ENCODE results near the gene FXR1. TPM values are rescaled to one million over a fixed set of nuclear protein-coding genes. Genes with fewer than 3 reads are reported as not detected.

FXR1 gene
- total RNA-seq, 6 experiments from 2014 or later: 41.5 to 88.5 (median 46.8) TPM

DNA sequence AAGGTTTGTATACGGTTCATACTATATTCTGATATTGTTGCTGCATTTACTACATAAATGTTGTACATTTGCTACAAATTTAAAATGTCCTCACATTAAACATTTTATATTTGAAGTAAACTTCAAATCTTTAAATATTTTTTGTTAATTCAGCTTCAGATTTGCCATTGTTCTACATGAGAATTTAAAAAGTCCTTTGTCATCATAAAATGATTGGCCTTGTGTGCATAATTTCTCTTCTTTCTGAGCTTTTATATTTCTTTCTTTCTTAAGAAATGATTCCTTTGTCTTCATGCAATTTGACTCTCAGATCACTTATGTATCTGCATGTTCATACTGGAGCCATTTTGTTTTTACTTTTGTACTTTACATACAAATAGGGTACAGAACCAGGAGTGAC lies 49.1 kb downstream of the FXR1 start:
- no peaks in the 10 kb centered on the region for H3K9me3 ChIP-seq
- TF ChIP-seq, protein P1, sequence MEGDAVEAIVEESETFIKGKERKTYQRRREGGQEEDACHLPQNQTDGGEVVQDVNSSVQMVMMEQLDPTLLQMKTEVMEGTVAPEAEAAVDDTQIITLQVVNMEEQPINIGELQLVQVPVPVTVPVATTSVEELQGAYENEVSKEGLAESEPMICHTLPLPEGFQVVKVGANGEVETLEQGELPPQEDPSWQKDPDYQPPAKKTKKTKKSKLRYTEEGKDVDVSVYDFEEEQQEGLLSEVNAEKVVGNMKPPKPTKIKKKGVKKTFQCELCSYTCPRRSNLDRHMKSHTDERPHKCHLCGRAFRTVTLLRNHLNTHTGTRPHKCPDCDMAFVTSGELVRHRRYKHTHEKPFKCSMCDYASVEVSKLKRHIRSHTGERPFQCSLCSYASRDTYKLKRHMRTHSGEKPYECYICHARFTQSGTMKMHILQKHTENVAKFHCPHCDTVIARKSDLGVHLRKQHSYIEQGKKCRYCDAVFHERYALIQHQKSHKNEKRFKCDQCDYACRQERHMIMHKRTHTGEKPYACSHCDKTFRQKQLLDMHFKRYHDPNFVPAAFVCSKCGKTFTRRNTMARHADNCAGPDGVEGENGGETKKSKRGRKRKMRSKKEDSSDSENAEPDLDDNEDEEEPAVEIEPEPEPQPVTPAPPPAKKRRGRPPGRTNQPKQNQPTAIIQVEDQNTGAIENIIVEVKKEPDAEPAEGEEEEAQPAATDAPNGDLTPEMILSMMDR (IDR thresholded peaks at IDR 0.05): no peak
- TF ChIP-seq POLR2A (IDR thresholded peaks at IDR 0.05): no peak
- no peak for DNase-seq
- peaks cover 0 to 93% (median 14%) of the 10 kb centered on the region in 4 donors for H3K36me3 ChIP-seq
- no peak for ATAC-seq
- H3K4me3 ChIP-seq: no peak overlapping the region
- no peaks in the 10 kb centered on the region for H3K4me1 ChIP-seq
- intact Hi-C loops (cut with DNase I): no loop called here
- no peaks in the 10 kb centered on the region for H3K27me3 ChIP-seq
- H3K27ac ChIP-seq: no peak overlapping the region
- 100% methylated on average over 1 of the region's 1 CpG for WGBS (ENCODE audit: insufficient coverage, low coverage, low lambda C conversion rate, missing lambda C conversion rate)

DNA sequence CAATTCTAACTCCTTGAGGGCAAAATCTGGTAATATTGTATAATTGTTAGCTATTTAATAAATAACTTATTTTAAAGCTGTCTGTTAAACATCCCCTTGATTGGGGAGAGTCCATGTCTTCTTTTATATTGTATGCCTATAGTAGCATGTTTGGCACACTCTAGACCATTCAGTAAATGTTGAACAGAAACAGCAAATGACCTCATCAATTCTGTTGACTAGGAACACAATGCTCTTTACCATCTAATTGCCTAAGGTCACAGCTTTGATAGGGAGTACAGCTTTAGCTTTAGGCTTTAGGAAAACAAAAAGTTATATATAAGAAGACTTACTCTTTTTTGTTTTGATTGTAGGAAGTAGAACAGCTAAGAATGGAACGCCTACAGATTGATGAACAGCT lies 50.1 kb downstream of the FXR1 start:
- no peak for ATAC-seq
- no peak overlapping the region for H3K4me3 ChIP-seq
- WGBS (ENCODE audit: insufficient coverage, low coverage, low lambda C conversion rate, missing lambda C conversion rate): 100% methylated on average over 1 of the region's 1 CpG
- no peak for DNase-seq
- intact Hi-C loops (cut with DNase I): no loop called here
- TF ChIP-seq, protein P1 (IDR thresholded peaks at IDR 0.05): no peak
- no peak for TF ChIP-seq POLR2A (IDR thresholded peaks at IDR 0.05)
- H3K27me3 ChIP-seq: no peaks in the 10 kb centered on the region
- no peaks in the 10 kb centered on the region for H3K9me3 ChIP-seq
- H3K27ac ChIP-seq: no peak overlapping the region
- H3K4me1 ChIP-seq: no peaks in the 10 kb centered on the region
- H3K36me3 ChIP-seq: peaks cover 0 to 91% (median 12%) of the 10 kb centered on the region in 4 donors

DNA sequence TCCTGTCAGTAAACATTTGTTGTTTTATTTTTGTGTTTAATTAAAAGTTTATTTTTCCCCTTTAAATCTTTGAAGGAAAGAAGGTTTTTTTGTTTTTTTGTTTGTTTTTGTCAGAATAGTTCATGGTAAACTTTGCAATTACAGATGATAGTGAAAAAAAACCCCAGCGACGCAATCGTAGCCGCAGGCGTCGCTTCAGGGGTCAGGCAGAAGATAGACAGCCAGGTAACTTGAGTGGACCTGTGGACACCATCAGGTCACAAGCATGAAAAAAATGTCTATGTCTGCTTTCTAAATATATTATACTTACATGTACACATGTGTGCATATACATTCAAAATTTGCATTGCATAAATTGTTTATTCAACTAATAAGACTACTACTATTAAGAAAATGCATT lies 58.5 kb downstream of the FXR1 start:
- no peaks in the 10 kb centered on the region for H3K4me1 ChIP-seq
- DNase-seq: no peak
- H3K9me3 ChIP-seq: no peaks in the 10 kb centered on the region
- H3K36me3 ChIP-seq: peaks cover 0 to 54% (median 19%) of the 10 kb centered on the region in 4 donors
- no peaks in the 10 kb centered on the region for H3K27me3 ChIP-seq
- no peak overlapping the region for H3K27ac ChIP-seq
- intact Hi-C loops (cut with DNase I): no loop called here
- no peak overlapping the region for H3K4me3 ChIP-seq
- no peak for ATAC-seq
- 96% methylated on average over 6 of the region's 6 CpGs for WGBS (ENCODE audit: insufficient coverage, low coverage, low lambda C conversion rate, missing lambda C conversion rate)
- no peak for TF ChIP-seq POLR2A (IDR thresholded peaks at IDR 0.05)
- TF ChIP-seq, protein P1 (IDR thresholded peaks at IDR 0.05): no peak

DNA sequence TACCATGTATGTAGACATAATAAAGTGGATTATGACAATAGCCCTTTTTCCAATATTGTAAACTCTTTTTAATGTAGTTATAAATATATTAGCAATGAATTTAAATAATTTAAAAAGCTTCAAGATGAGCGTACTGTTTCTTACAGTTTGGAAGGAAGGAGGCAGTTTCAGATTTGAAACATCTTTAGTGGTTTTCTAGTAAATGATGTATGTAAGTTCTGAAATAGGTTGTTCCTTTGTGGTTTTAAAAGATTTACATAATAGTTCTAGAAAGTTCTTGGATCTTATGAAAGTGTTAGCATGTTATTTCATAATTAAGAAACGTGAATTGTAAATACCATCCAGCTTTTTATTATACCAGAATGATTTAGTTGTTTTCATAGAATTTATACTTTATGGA lies 61.1 kb downstream of the FXR1 start:
- Histone ChIP-seq H3K4me1 (no peaks in the 10 kb centered on the region), H3K27me3 (no peaks in the 10 kb centered on the region), H3K27ac (no peak overlapping the region), H3K9me3 (no peaks in the 10 kb centered on the region), H3K36me3 (peaks cover 0 to 35% (median 13%) of the 10 kb centered on the region in 4 donors), H3K4me3 (no peak overlapping the region)
- TF ChIP-seq, protein P1 (IDR thresholded peaks at IDR 0.05): no peak
- TF ChIP-seq POLR2A (IDR thresholded peaks at IDR 0.05): no peak
- intact Hi-C loops (cut with DNase I): no loop called here
- 72% methylated on average over 2 of the region's 2 CpGs for WGBS (ENCODE audit: insufficient coverage, low coverage, low lambda C conversion rate, missing lambda C conversion rate)
- DNase-seq (no peak), ATAC-seq (no peak)

DNA sequence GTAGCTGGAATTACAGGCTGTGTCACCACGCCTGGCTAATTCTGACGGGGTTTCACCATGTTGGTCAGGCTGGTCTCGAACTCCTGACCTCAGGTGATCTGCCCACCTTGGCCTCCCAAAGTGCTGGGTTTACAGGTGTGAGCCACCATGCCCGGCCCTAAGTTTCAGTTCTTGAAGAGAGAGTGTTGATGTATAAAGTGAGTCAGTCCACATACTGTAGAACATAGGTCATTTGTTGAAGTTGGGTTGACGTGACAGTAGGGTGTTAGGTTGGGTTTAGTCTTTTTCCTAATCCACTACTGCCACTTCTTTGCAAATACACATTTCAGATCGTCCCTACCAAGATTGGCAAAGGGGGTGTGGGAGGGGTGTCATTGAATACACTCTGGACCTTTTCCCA lies 61.8 kb downstream of the FXR1 start:
- H3K36me3 ChIP-seq: peaks cover 0 to 31% (median 10%) of the 10 kb centered on the region in 4 donors
- 91% methylated on average over 4 of the region's 6 CpGs for WGBS (ENCODE audit: insufficient coverage, low coverage, low lambda C conversion rate, missing lambda C conversion rate)
- DNase-seq: no peak

More for the DNA sequence above, 61.8 kb downstream of the FXR1 start:
- Histone ChIP-seq H3K4me3 (no peak overlapping the region), H3K27ac (no peak overlapping the region), H3K9me3 (no peaks in the 10 kb centered on the region), H3K4me1 (no peaks in the 10 kb centered on the region), H3K27me3 (no peaks in the 10 kb centered on the region)
- intact Hi-C loops (cut with DNase I): no loop called here
- ATAC-seq: no peak
- TF ChIP-seq, protein P1 (IDR thresholded peaks at IDR 0.05): no peak
- TF ChIP-seq POLR2A (IDR thresholded peaks at IDR 0.05): no peak
